ENCODE data around the gene MIAT.

- TF ChIP-seq POLR2AphosphoS5 (IDR thresholded peaks at IDR 0.05; ENCODE audit: low read depth, low read length) (no peak), POLR2A (IDR thresholded peaks at IDR 0.05; ENCODE audit: low read depth, low read length) (no peak)
These were observed 50.2 kb downstream of the MIAT start for GRCh38 chr22:26707581-26707980.

Data from GM12892 (cell line).